ENCODE data around the gene TRIP11.
"Not testable (repeated sequence)": the region's sequence is repeated elsewhere in the genome, so short reads cannot be mapped to it uniquely, and the experiment has no call there.

TRIP11 gene

GRCh38 chr14:92039719-92040430 lies at the start of gene TRIP11:
TSS of gene TRIP11 (minus strand) at chr14:92040059. CDS start at chr14:92039685, 374 bp downstream.
- H3K4me3 ChIP-seq (ENCODE audit: low read depth, low read length) = peak within 1 kb of the TSS; percentile 98

- H3K4me3 ChIP-seq (ENCODE audit: low read depth, low read length) = no peak overlapping the region
Observed at GRCh38 chr14:92088494-92088893, 48.6 kb upstream of the TRIP11 start.

- H3K4me3 ChIP-seq (ENCODE audit: low read depth, low read length) = no peak overlapping the region
Observed at GRCh38 chr14:92074555-92074954, 34.7 kb upstream of the TRIP11 start.

- no peak overlapping the region for H3K4me3 ChIP-seq (ENCODE audit: low read depth, low read length)
Observed at GRCh38 chr14:92058006-92058917, 18.4 kb upstream of the TRIP11 start.

GRCh38 chr14:92049781-92050180 lies 9.9 kb upstream of the TRIP11 start:
- no peak overlapping the region for H3K4me3 ChIP-seq (ENCODE audit: low read depth, low read length)

- not testable (repeated sequence) for H3K4me3 ChIP-seq (ENCODE audit: low read depth, low read length)
Observed at GRCh38 chr14:92049221-92049620, 9.4 kb upstream of the TRIP11 start.

GRCh38 chr14:92045904-92046303 lies 6.0 kb upstream of the TRIP11 start:
- H3K4me3 ChIP-seq (ENCODE audit: low read depth, low read length) = not testable (repeated sequence)

- not testable (repeated sequence) for H3K4me3 ChIP-seq (ENCODE audit: low read depth, low read length)
Observed at GRCh38 chr14:92041766-92042165, 1.9 kb upstream of the TRIP11 start.

GRCh38 chr14:92041203-92041602 lies 1.3 kb upstream of the TRIP11 start:
- H3K4me3 ChIP-seq (ENCODE audit: low read depth, low read length) = no peak overlapping the region

GRCh38 chr14:92040431-92041051 lies 682 bp upstream of the TRIP11 start:
- peak overlapping the region; percentile 98 for H3K4me3 ChIP-seq (ENCODE audit: low read depth, low read length)

- H3K4me3 ChIP-seq (ENCODE audit: low read depth, low read length) = peak overlapping the region; percentile 98
Observed at GRCh38 chr14:92039063-92039718, 668 bp downstream of the TRIP11 start.

GRCh38 chr14:92037989-92038388 lies 1.9 kb downstream of the TRIP11 start:
- peak overlapping the region; percentile 21 for H3K4me3 ChIP-seq (ENCODE audit: low read depth, low read length)

GRCh38 chr14:92035890-92036289 lies 4.0 kb downstream of the TRIP11 start:
- H3K4me3 ChIP-seq (ENCODE audit: low read depth, low read length) = no peak overlapping the region

GRCh38 chr14:92033906-92034687 lies 5.8 kb downstream of the TRIP11 start:
- H3K4me3 ChIP-seq (ENCODE audit: low read depth, low read length) = no peak overlapping the region

GRCh38 chr14:92033433-92033832 lies 6.4 kb downstream of the TRIP11 start:
- H3K4me3 ChIP-seq (ENCODE audit: low read depth, low read length) = no peak overlapping the region

GRCh38 chr14:92026548-92027190 lies 13.2 kb downstream of the TRIP11 start:
- no peak overlapping the region for H3K4me3 ChIP-seq (ENCODE audit: low read depth, low read length)

GRCh38 chr14:92022036-92022435 lies 17.8 kb downstream of the TRIP11 start:
- no peak overlapping the region for H3K4me3 ChIP-seq (ENCODE audit: low read depth, low read length)

GRCh38 chr14:92021523-92021922 lies 18.3 kb downstream of the TRIP11 start:
- H3K4me3 ChIP-seq (ENCODE audit: low read depth, low read length) = no peak overlapping the region

- no peak overlapping the region for H3K4me3 ChIP-seq (ENCODE audit: low read depth, low read length)
Observed at GRCh38 chr14:92014040-92014439, 25.8 kb downstream of the TRIP11 start.
